Retinal pigment epithelial cell (primary cell): Measurements from ENCODE around the gene PLEKHA4.
A peak's percentile ranks its signal among the peaks of the same experiment; 100 is the strongest.

Source experiments
- DNase-seq: peaks from one replicate; pipeline ENCODE4 v3.0.0-alpha.2; 2010; ENCODE audit warnings: low read depth
- H3K4me3 ChIP-seq: 2 replicates; pipeline ENCODE4 v1.5.1; 2011; ENCODE audit warnings: mild to moderate bottlenecking, low read length, control low read depth, moderate library complexity
- CTCF ChIP-seq: conservative IDR thresholded peaks from 2 replicates; pipeline ENCODE4 v1.5.1; 2011; ENCODE audit warnings: low read depth, low read length, control low read depth, inconsistent platforms

Gene PLEKHA4

DNA sequence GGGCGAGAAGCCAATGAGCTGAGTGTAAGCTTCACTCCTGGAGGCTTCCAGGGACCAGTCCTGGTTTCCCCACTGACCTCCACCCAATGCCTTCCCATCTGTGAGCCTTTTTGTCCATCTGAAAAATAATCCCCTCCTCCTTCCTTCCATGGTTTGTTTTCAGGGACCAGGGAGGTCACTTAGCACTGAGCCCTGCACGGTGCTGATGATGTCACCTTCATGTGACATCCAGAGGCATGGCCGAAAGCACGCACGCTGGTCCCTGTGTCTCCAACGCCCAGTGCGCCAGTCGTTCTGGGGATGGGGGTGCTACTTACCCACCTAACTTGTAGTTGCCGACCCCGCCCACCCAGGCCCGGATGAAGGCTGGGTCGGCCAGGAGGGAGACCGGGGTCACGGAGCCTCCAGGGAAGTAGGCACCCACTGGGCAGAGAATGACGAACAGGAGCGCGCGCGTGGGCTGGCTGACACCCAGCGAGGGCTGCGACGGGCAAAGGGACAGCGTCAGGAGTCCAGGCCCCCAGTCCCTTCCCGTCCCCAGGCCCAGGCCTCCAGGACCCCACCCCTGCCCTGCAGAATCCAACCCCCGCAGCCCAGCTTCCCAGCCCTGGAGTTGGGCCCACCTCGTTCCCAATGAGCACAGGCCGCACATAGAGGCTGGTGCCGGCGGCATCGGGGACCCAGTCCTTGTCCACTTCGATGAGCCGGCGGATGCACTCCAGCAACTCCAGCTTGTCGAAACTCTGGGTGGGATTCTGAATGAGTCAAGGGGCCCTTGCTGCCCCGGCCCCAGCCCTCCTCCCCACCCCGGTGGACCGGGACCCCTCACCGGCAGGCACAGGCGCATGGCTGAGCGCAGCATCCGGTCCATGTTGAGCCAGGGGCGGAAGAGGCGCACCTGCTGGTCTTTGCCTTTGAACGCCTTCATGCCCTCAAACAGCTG is 68.8 kb downstream of the PLEKHA4 start:
- no peak for DNase-seq
- no peak overlapping the region for H3K4me3 ChIP-seq
- no peak for TF ChIP-seq CTCF

GRCh38 chr19:48798937-48799336 is 69.5 kb downstream of the PLEKHA4 start:
- H3K4me3 ChIP-seq, result no peak overlapping the region
- DNase-seq, result no peak
- no peak for TF ChIP-seq CTCF

DNA sequence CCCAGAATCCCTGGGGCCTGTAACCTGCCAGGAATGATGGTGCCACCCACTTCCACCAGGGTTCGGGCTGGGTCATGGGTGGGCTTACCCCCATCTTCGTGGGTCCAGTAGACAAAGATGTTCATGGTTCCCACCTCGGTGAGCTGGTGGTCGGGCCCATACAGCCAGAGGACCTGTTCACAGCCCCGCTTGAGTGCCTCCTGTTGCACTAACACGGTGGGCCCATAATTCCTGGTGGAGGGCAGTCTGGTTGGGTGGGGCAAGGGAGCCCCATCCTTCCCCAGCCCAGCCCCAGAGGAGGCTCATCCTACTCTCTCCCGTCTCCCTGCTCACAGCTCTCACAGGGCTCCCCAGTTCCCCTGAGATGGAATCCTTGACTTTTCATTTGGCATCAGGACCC is 71.3 kb downstream of the PLEKHA4 start:
- DNase-seq, result no peak
- H3K4me3 ChIP-seq, result no peak overlapping the region
- no peak for TF ChIP-seq CTCF

GRCh38 chr19:48796298-48797083 is 71.9 kb downstream of the PLEKHA4 start:
- TF ChIP-seq CTCF, result no peak
- no peak for DNase-seq
- H3K4me3 ChIP-seq, result no peak overlapping the region

DNA sequence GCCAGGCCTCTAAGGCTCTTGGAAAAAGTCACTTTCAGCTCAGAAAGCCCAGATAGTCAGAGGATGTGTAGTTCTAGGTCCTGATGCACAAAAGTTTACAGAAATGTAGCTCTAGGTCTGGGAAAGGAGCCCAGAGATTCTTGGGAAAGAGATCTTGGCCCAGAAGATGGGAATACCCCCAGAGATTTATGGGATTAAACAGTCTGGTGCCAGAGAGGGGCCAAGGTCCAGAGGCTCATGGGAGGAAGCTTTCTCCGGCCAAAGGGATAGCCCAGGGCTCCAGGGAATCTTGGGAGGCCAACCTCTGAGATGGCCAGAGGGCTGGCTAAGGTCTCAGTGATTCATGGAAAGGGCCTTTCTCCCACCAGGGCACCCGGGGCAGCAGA is 72.7 kb downstream of the PLEKHA4 start:
- DNase-seq, result no peak
- no peak overlapping the region for H3K4me3 ChIP-seq
- no peak for TF ChIP-seq CTCF

DNA sequence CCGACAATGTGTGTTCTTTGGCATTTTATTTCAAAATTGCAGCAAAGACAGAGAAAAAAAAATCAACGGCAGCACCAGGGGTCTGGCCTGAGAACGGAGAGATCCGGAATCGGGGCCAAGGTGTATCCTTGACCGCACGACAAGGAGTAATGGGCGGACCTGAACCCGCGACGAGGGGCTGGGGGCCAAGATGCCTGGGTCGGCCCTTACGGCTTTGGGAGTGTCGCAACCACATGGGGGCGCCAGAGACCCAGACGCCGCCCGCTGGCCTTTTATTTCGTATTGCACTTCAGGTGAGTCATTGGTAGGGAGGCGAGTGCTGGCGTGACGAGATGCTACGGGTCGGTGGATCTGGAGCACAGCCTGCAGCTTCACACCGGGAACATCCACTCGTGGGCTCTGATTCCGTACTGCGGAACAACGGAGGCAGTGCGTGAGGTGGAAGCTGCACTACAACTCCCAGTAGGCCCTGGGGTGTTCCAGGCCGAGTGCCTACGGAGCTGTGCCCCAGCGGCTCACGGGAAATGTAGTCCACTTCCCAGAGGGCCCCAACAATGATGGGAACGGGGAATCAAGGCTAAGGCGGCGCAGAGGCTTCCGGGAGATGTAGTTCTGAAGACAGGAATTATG is 73.2 kb downstream of the PLEKHA4 start:
- H3K4me3 ChIP-seq, result peak overlapping the region; percentile 71
- peak; percentile 74 for DNase-seq
- TF ChIP-seq CTCF, result peak; percentile 93
